ENCODE measurements around the gene ATAD1. TPM values are rescaled to one million over a fixed set of nuclear protein-coding genes. Genes with fewer than 3 reads are reported as not detected.

The ATAD1 gene
- polyA plus RNA-seq, 3 donors: 65.8 to 68.8 (median 66.1) TPM

- DNase-seq (ENCODE audit: low read depth in 3 of 3, low spot score in 2 of 3): no peak
These were observed 95.3 kb downstream of the ATAD1 start for GRCh38 chr10:87722716-87723115.

- no peak for DNase-seq (ENCODE audit: low read depth in 3 of 3, low spot score in 2 of 3)
These were observed 96.2 kb downstream of the ATAD1 start for GRCh38 chr10:87721781-87722180.

DNA sequence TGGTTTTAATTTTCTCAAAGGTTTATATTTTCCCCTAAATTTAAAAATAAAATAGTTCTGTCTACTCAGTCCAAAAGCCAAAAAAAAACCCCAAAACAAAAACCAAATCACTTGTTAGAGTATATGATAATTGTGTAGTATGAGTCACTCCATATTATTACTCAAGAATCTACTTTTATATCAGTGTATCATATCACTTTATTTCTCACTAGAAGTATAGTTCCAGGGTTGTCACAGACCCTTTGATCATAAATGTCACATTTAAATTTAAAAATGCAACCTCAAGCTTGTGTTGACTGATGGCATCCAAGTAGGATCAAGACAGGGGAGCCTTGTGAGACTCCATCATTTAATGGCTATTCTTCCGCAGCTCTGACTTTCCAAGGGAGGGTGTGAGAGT, 97.4 kb downstream of the ATAD1 start:
- DNase-seq (ENCODE audit: low read depth in 3 of 3, low spot score in 2 of 3): no peak

DNA sequence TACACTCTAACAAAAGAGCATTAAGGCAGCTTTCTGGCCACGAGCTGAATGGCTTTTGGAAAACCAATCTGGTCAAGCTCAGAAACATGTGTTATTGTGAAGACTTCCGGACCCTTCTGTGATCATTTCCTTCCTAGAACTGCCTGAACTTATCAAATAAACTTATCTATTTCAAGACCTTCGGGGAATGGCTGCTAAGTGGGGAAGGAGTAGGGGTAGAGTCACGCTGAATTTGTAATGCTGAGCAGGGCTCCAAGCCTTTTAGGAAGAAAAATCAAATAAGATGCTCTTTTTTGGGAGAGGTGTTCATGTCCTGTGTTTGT, 101.7 kb downstream of the ATAD1 start:
- no peak for DNase-seq (ENCODE audit: low read depth in 3 of 3, low spot score in 2 of 3)

DNA sequence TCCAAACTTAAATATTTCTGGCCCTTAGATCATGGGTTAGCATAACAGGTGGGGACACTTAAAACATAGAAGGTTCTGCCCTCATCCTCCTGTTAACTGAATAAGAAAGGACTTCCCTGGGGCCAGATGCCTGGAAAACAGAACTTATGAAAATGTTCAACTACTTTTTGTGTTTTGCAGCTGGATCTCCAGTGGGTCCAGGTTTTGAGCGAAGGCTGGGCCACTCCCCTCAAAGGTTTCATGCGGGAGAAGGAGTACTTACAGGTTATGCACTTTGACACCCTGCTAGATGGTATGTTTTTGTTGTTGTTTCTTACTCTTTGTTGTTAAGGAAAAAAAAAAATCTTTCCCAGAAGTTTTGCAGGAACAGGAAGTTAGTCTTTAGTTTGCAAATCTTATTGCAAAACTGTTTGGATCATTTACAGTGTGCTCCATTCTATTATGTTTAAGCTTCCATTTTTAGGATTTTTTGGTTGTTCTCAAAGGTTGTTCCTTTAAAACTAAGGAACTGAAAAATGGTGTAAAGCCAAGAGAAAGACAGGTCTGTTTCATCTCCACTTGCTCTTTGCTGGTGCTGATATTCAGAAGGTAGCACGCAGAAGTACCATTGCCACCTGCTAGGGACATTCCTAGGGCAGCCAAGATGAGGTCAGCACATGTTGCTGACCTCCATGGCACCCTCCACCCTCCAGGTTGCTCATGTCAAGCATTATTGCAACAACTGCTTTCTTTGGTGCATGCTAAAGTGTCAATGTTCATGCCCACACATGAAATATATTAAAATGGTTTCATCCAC, 102.3 kb downstream of the ATAD1 start:
- DNase-seq (ENCODE audit: low read depth in 3 of 3, low spot score in 2 of 3): no peak

- no peak for DNase-seq (ENCODE audit: low read depth in 3 of 3, low spot score in 2 of 3)
These were observed 104.3 kb downstream of the ATAD1 start for GRCh38 chr10:87713707-87714106.

DNA sequence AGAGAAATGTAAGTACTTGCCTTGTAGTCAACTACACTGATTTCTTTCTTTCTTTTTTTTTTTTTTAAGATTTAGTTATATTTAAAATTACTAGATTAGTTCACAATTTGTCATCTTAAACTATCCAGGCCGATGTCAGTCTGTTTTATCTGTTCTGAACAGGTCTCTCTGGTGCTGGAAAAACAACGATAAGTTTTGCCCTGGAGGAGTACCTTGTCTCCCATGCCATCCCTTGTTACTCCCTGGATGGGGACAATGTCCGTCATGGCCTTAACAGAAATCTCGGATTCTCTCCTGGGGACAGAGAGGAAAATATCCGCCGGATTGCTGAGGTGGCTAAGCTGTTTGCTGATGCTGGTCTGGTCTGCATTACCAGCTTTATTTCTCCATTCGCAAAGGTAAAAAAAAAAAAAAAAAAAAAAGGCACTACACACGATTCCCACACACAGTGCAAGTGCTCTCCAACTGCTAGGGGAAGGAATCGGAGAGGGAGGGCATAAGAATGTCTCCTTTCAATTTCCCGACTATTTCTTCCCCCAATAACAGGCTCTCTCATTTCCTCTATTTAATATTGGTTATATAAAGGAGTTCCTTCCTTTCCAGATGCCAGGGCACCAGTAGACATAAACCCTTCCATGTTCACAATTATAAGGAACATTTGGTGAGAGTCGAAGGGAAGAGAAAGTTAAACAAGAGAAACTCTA, 105.0 kb downstream of the ATAD1 start:
- no peak for DNase-seq (ENCODE audit: low read depth in 3 of 3, low spot score in 2 of 3)

- DNase-seq (ENCODE audit: low read depth in 3 of 3, low spot score in 2 of 3): no peak
These were observed 110.8 kb downstream of the ATAD1 start for GRCh38 chr10:87707254-87707653.

GRCh38 chr10:87706731-87707130, 111.3 kb downstream of the ATAD1 start:
- no peak for DNase-seq (ENCODE audit: low read depth in 3 of 3, low spot score in 2 of 3)

DNA sequence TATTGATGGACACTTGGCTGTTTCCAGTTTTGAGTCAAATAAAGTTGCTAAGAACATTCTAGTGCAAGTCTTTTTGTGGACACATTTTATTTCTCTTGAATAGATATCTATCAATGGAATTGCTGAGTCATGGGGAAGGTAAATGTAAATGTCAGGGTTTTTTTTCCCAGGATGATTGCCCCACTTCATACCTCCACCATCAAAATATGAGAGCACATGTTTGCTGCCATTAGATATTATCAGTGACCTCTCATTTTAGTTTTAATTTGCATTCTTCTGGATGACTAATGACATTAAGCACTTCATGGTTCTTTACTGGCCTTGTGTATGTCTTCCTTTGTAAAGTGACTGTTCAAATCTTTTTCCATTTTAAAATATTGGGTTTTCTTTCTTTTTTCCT, 112.7 kb downstream of the ATAD1 start:
- no peak for DNase-seq (ENCODE audit: low read depth in 3 of 3, low spot score in 2 of 3)

DNA sequence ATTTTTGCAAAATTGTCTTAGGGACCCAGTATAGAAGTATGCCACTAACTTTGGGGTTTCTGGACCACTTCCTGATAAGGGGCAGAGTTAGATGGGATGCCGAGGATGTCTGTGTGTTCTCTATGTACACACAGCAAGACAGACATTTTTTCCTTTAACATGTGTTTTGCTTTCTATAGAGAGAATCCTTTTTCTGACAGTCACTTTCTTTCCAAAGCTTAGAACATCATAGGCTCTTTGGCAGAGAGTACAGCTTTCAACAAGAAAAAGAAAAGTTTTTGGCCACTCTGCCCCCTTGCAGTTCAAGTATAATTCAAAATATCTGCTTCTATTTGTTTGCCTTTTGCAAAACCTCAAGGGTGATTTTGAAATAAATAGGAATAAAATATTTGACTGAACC, 114.3 kb downstream of the ATAD1 start:
- no peak for DNase-seq (ENCODE audit: low read depth in 3 of 3, low spot score in 2 of 3)

GRCh38 chr10:87702973-87703294, 115.1 kb downstream of the ATAD1 start:
- DNase-seq (ENCODE audit: low read depth in 3 of 3, low spot score in 2 of 3): no peak

- no peak for DNase-seq (ENCODE audit: low read depth in 3 of 3, low spot score in 2 of 3)
These were observed 115.6 kb downstream of the ATAD1 start for GRCh38 chr10:87702260-87702972.

Other genes starting within 250 kb of the ATAD1 start
- 10 to 100 TPM; 44.8 to 49.3 (median 44.8) TPM for gene PAPSS2, start 158.3 kb downstream of the ATAD1 start, polyA plus RNA-seq (ENCODE audit: insufficient read length in 3 of 3)
- 1 to 10 TPM; 1.5 to 1.8 (median 1.7) TPM for gene KLLN, start 45.3 kb upstream of the ATAD1 start, polyA plus RNA-seq (ENCODE audit: insufficient read length in 3 of 3)
- gene PTEN, start 45.4 kb upstream of the ATAD1 start, polyA plus RNA-seq (ENCODE audit: insufficient read length in 3 of 3): 10 to 100 TPM; 75.4 to 85.9 (median 80.2) TPM